ENCODE results near the gene ARFGAP3.

ARFGAP3 gene

DNA sequence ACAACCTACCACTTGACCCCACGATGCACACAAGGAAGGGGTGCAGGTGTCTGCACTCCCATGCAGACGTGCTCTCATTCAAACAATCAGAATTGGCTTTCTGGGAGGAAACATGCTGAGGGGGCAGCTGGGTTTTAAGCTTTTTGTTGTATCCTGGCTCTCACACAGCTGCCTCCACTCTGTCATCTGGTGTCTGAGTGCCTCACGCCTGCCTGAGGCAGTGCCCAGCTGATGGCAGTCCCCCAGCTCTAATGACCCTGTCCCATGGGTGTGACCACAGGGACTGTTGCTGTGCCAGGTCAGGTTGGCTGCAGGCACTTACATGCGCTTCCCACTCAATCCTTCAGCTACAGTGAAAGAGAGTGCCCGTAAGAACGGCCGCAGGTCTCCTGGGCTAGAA, 53.7 kb downstream of the ARFGAP3 start:
- TF ChIP-seq CTCF (IDR thresholded peaks at IDR 0.05; ENCODE audit: insufficient read depth, missing control alignments): no peak
- DNase-seq (ENCODE audit: insufficient read length, low spot score) (no peak), FAIRE-seq (no peak)

DNA sequence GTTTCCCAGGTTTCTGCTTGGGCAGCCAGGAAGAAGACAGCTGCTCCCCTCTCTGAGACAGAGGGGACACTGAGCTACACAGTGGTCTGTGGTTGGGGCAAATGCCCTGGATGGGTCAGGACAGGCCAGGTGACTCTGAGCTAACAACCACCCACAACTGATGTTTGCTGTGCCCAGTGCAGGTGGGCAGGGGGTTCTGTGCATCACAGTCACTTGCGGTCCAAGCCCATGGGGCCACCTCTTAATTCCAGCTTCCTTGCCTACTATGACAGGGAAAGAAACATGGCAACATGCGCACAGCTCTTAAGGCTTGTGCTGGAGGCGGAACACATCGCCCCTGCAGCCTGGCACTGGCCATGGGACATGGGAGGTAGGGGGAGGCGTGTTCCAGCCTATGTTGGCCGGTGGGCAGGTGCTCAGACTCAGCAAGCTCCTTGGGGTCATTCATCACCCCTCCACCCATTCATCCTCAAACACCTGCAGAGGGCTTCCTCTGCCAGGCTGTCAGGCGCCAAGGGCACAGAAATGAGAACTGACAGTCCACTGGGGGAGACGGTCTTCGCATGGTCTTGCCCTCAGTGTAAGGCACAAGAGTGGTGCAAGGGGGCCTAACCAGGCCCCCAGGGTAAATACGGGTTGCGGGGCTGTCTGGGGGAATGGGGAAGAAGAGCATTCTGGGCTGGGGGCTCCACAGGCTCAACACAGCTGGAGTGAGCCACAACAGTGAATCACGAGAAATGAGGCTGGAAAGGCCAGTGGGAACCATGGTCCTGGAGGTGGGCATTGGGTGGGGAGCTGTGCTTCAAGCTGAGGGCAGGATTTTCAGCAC, 55.6 kb downstream of the ARFGAP3 start:
- TF ChIP-seq CTCF (IDR thresholded peaks at IDR 0.05; ENCODE audit: insufficient read depth, missing control alignments): no peak
- FAIRE-seq (no peak), DNase-seq (ENCODE audit: insufficient read length, low spot score) (no peak)

DNA sequence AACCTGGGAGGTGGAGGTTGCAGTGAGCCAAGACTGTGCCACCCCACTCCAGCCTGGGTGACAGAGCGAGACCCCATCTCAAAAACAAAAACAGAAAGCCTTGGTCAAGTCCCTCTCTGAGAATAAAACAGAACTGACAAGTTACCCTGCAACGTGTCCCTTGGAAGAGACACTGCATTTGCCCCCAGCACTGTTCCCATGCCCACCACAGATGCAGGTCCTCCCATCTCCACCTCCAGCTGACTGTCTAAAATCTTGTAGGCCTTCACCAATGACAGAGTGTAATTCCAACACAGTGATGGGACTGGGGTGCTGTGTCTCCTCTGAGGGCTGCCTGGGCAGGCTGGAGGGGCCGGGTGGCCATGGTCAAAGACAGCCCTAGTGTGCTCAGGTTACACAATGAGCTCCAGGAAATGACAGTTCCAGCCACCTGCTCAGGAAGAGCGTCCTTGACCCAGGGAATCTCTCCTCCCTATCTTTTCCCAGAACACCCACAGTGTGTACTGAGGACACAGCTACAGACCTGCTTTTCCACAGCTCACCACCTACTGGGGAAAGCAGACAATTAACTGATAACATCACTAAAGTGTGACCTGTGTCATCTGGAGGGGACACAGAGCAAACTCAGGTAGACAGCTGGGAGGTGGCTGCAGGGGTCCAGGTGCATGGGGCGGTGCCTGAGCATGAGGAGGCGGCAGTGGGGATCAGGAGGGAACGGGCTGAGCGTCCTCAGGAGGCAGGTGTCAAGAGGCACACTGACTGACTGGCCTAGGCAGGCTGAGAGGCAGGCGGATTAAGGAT, 56.4 kb downstream of the ARFGAP3 start:
- DNase-seq (ENCODE audit: insufficient read length, low spot score) (no peak), FAIRE-seq (no peak)
- TF ChIP-seq CTCF (IDR thresholded peaks at IDR 0.05; ENCODE audit: insufficient read depth, missing control alignments): no peak

GRCh38 chr22:42799461-42800405, 57.3 kb downstream of the ARFGAP3 start:
- FAIRE-seq: no peak
- no peak for TF ChIP-seq CTCF (IDR thresholded peaks at IDR 0.05; ENCODE audit: insufficient read depth, missing control alignments)
- DNase-seq (ENCODE audit: insufficient read length, low spot score): no peak

DNA sequence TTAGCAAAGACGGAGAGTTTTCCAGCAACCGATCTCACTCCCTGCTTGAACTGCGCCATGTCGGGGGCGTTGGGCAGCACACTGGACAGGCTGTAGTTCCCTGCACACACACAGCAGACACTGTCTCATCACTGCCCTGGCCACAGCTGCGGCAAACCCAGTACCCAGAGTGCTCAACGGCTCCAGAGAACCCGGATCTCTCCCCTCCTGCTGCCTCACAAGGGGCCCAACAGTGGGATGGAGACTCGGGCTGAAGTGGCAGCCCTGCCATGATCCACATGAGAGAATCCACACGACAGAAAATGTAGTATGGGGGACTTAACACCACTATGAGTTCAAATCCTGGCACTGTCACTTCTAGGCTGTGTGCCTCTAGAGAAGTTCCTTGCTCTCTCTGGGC, 58.0 kb downstream of the ARFGAP3 start:
- no peak for FAIRE-seq
- no peak for DNase-seq (ENCODE audit: insufficient read length, low spot score)
- no peak for TF ChIP-seq CTCF (IDR thresholded peaks at IDR 0.05; ENCODE audit: insufficient read depth, missing control alignments)

- no peak for FAIRE-seq
- DNase-seq (ENCODE audit: insufficient read length, low spot score): no peak
- no peak for TF ChIP-seq CTCF (IDR thresholded peaks at IDR 0.05; ENCODE audit: insufficient read depth, missing control alignments)
These were observed 60.1 kb downstream of the ARFGAP3 start for GRCh38 chr22:42797011-42797410.
